ENCODE data around the gene GSS. TPM values are rescaled to one million over a fixed set of nuclear protein-coding genes. Genes with fewer than 3 reads are reported as not detected.

GSS gene
- total RNA-seq, 4 donors from 2014 or later: 28.0 to 47.6 (median 35.6) TPM

GRCh38 chr20:34989670-34990069, 34.1 kb upstream of the GSS start:
- H3K9me3 ChIP-seq: no peaks in the 10 kb centered on the region
- no peak overlapping the region for H3K27ac ChIP-seq
- TF ChIP-seq POLR2AphosphoS5 (IDR thresholded peaks at IDR 0.05) (no peak), EP300 (IDR thresholded peaks at IDR 0.05) (no peak), CTCF (IDR thresholded peaks at IDR 0.05) (no peak), POLR2A (IDR thresholded peaks at IDR 0.05) (no peak)
- H3K4me3 ChIP-seq: no peak overlapping the region
- peaks cover 0 to 12% (median 0%) of the 10 kb centered on the region in 3 donors for H3K4me1 ChIP-seq
- H3K36me3 ChIP-seq: peaks cover 0 to 26% of the 10 kb centered on the region in 2 donors
- no CpG with 5 or more reads among the region's 14 CpGs for WGBS, 2 donors (ENCODE audit: low coverage in 1 of 2)
- ATAC-seq: no peak
- peaks cover 17% of the 10 kb centered on the region for H3K27me3 ChIP-seq

- Histone ChIP-seq H3K9me3 (no peaks in the 10 kb centered on the region), H3K4me1 (peaks cover 0 to 12% (median 0%) of the 10 kb centered on the region in 3 donors), H3K27ac (no peak overlapping the region), H3K36me3 (peaks cover 0 to 21% of the 10 kb centered on the region in 2 donors), H3K27me3 (peaks cover 23% of the 10 kb centered on the region), H3K4me3 (no peak overlapping the region)
- ATAC-seq: no peak
- TF ChIP-seq POLR2A (IDR thresholded peaks at IDR 0.05) (no peak), CTCF (IDR thresholded peaks at IDR 0.05) (no peak), EP300 (IDR thresholded peaks at IDR 0.05) (no peak), POLR2AphosphoS5 (IDR thresholded peaks at IDR 0.05) (no peak)
- WGBS, 2 donors (ENCODE audit: low coverage in 1 of 2): 77% methylated on average over 4 of the region's 4 CpGs; no CpG with 5 or more reads in 1 of the 2 donors
Observed at GRCh38 chr20:34989118-34989517, 33.5 kb upstream of the GSS start.

GRCh38 chr20:34988191-34988540, 32.6 kb upstream of the GSS start:
- Histone ChIP-seq H3K27me3 (peaks cover 32% of the 10 kb centered on the region), H3K36me3 (peaks cover 0 to 11% of the 10 kb centered on the region in 2 donors), H3K9me3 (no peaks in the 10 kb centered on the region), H3K4me3 (no peak overlapping the region), H3K4me1 (peaks cover 0 to 19% (median 0%) of the 10 kb centered on the region in 3 donors), H3K27ac (no peak overlapping the region)
- TF ChIP-seq EP300 (IDR thresholded peaks at IDR 0.05) (no peak), CTCF (IDR thresholded peaks at IDR 0.05) (no peak), POLR2AphosphoS5 (IDR thresholded peaks at IDR 0.05) (no peak), POLR2A (IDR thresholded peaks at IDR 0.05) (no peak)
- 78 to 81% methylated on average over 4 to 7 of the region's 12 CpGs for WGBS, 2 donors (ENCODE audit: low coverage in 1 of 2)
- no peak for ATAC-seq

- no peak overlapping the region for H3K4me3 ChIP-seq
- peaks cover 0 to 5% of the 10 kb centered on the region in 2 donors for H3K36me3 ChIP-seq
- H3K27ac ChIP-seq: no peak overlapping the region
- peaks cover 0 to 19% (median 0%) of the 10 kb centered on the region in 3 donors for H3K4me1 ChIP-seq
- ATAC-seq: no peak
- H3K9me3 ChIP-seq: no peaks in the 10 kb centered on the region
- TF ChIP-seq CTCF (IDR thresholded peaks at IDR 0.05): no peak
- TF ChIP-seq EP300 (IDR thresholded peaks at IDR 0.05): no peak
- no peak for TF ChIP-seq POLR2AphosphoS5 (IDR thresholded peaks at IDR 0.05)
- no peak for TF ChIP-seq POLR2A (IDR thresholded peaks at IDR 0.05)
- H3K27me3 ChIP-seq: peaks cover 39% of the 10 kb centered on the region
- WGBS, 2 donors (ENCODE audit: low coverage in 1 of 2): 55% methylated on average over 2 of the region's 15 CpGs; no CpG with 5 or more reads in 1 of the 2 donors
Observed at GRCh38 chr20:34987288-34988190, 31.9 kb upstream of the GSS start.

Measured in gastroesophageal sphincter (tissue), 4 donors.